Trophoblast cell (in vitro differentiated cells and primary cell): Measurements from ENCODE around the gene SLC29A3.

Experiments used
- DNase-seq, 2 donors: peaks; one replicate each; pipeline ENCODE4 v3.0.0-alpha.2; 2016
- H2AFZ ChIP-seq: 2 replicates; pipeline ENCODE4 v1.6.1; 2013; ENCODE audit warnings: low read length, moderate library complexity, mild to moderate bottlenecking; ENCODE audit not compliant: insufficient read depth, poor library complexity
- H2AK5ac ChIP-seq: 2 replicates; pipeline ENCODE4 v1.6.1; 2013; ENCODE audit warnings: mild to moderate bottlenecking, low read length
- H2BK120ac ChIP-seq: 2 replicates; pipeline ENCODE4 v1.6.1; 2013; ENCODE audit warnings: low read length, mild to moderate bottlenecking, moderate library complexity; ENCODE audit not compliant: insufficient read depth, poor library complexity
- H2BK12ac ChIP-seq: 2 replicates; pipeline ENCODE4 v1.6.1; 2013; ENCODE audit warnings: mild to moderate bottlenecking, low read length, moderate library complexity
- H2BK5ac ChIP-seq: 2 replicates; pipeline ENCODE4 v1.6.1; 2013; ENCODE audit warnings: low read length, low read depth, moderate library complexity, mild to moderate bottlenecking; ENCODE audit not compliant: poor library complexity
- H3K14ac ChIP-seq: 2 replicates; pipeline ENCODE4 v1.6.1; 2013; ENCODE audit warnings: mild to moderate bottlenecking, low read length
- H3K18ac ChIP-seq: 2 replicates; pipeline ENCODE4 v1.6.1; 2013; ENCODE audit warnings: mild to moderate bottlenecking, low read length
- H3K23ac ChIP-seq: 2 replicates; pipeline ENCODE4 v1.6.1; 2013; ENCODE audit warnings: low read length
- H3K27ac ChIP-seq: 2 replicates; pipeline ENCODE4 v1.5.1; 2013; ENCODE audit warnings: low read depth, mild to moderate bottlenecking, inconsistent platforms, low read length, moderate library complexity
- H3K27me3 ChIP-seq: 2 replicates; pipeline ENCODE4 v1.6.1; 2013; ENCODE audit warnings: inconsistent platforms, mild to moderate bottlenecking, low read length, moderate library complexity; ENCODE audit not compliant: insufficient read depth
- H3K36me3 ChIP-seq, 2 experiments: 1 replicate in 1 of 2; 2 replicates in 1 of 2; pipeline ENCODE4 v1.6.1; 2013; ENCODE audit warnings: low read length in 2 of 2, mild to moderate bottlenecking in 2 of 2, moderate library complexity in 1 of 2; ENCODE audit not compliant: insufficient read depth in 2 of 2, control insufficient read depth in 1 of 2
- H3K4ac ChIP-seq: 2 replicates; pipeline ENCODE4 v1.6.1; 2013; ENCODE audit warnings: low read depth, mild to moderate bottlenecking, low read length, moderate library complexity
- H3K4me1 ChIP-seq, 2 experiments: 1 replicate in 1 of 2; 2 replicates in 1 of 2; pipeline ENCODE4 v1.6.1; 2013; ENCODE audit warnings: low read length in 2 of 2, mild to moderate bottlenecking in 2 of 2, moderate library complexity in 1 of 2; ENCODE audit not compliant: insufficient read depth in 2 of 2, control insufficient read depth in 1 of 2
- H3K4me2 ChIP-seq: 2 replicates; pipeline ENCODE4 v1.6.1; 2013; ENCODE audit warnings: inconsistent platforms, mild to moderate bottlenecking, low read length, moderate library complexity
- H3K4me3 ChIP-seq: 2 replicates; pipeline ENCODE4 v1.5.1; 2013; ENCODE audit warnings: mild to moderate bottlenecking, low read depth, low read length, inconsistent platforms
- H3K79me1 ChIP-seq: one replicate; pipeline ENCODE4 v1.6.1; 2013; ENCODE audit warnings: low read length
- H3K79me2 ChIP-seq: 2 replicates; pipeline ENCODE4 v1.6.1; 2013; ENCODE audit warnings: low read length, mild to moderate bottlenecking; ENCODE audit not compliant: control insufficient read depth, insufficient read depth, poor library complexity
- H3K9ac ChIP-seq: 2 replicates; pipeline ENCODE4 v1.6.1; 2013; ENCODE audit warnings: mild to moderate bottlenecking, low read length
- H3K9me3 ChIP-seq: 2 replicates; pipeline ENCODE4 v1.6.1; 2013; ENCODE audit warnings: low read depth, mild to moderate bottlenecking, control low read depth, inconsistent platforms, low read length; ENCODE audit not compliant: insufficient read depth
- H4K12ac ChIP-seq: 2 replicates; pipeline ENCODE4 v1.6.1; 2013; ENCODE audit warnings: low read depth, mild to moderate bottlenecking, low read length, moderate library complexity
- H4K8ac ChIP-seq: 2 replicates; pipeline ENCODE4 v1.6.1; 2013; ENCODE audit warnings: low read depth, mild to moderate bottlenecking, low read length, moderate library complexity
- H4K91ac ChIP-seq: one replicate; pipeline ENCODE4 v1.6.1; 2013; ENCODE audit warnings: low read depth, mild to moderate bottlenecking, low read length, moderate library complexity
- WGBS: extraction: QIAGEN DNeasy Blood & Tissue Kit; methylation state at CpG from one replicate; pipeline ENCODE4 v1.1.7; 2013; ENCODE audit warnings: missing lambda C conversion rate; ENCODE audit not compliant: insufficient read length, insufficient coverage; ENCODE audit errors: extremely low coverage; 5-methylcytosine and 5-hydroxymethylcytosine counted together

The SLC29A3 gene

DNA sequence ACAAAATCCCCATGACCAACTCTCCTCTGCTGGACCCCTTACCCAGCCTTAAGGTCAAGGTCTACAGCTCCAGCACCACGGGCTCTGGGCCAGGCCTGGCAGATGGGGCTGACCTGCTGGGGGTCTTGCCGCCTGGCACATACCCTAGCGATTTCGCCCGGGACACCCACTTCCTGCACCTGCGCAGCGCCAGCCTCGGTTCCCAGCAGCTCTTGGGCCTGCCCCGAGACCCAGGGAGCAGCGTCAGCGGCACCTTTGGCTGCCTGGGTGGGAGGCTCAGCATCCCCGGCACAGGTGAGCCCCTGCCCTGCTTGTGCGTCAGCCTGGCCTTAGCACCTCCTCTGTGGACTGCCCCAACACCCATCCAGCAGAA, 27.5 kb upstream of the SLC29A3 start:
- Histone ChIP-seq H2BK5ac (no peak overlapping the region), H3K18ac (no peak overlapping the region), H3K27ac (no peak overlapping the region), H3K36me3 (peaks cover 93 to 95% of the 10 kb centered on the region in 2 experiments), H3K9ac (no peak overlapping the region), H3K79me1 (no peaks in the 10 kb centered on the region), H2AFZ (no peak overlapping the region), H3K9me3 (peaks cover 2% of the 10 kb centered on the region), H4K8ac (no peak overlapping the region), H3K4ac (no peak overlapping the region), H4K12ac (no peak overlapping the region), H3K4me3 (no peak overlapping the region), H3K14ac (no peak overlapping the region), H3K23ac (no peak overlapping the region), H3K4me1 (no peaks in the 10 kb centered on the region), H2BK120ac (no peak overlapping the region), H3K79me2 (no peaks in the 10 kb centered on the region), H3K4me2 (no peak overlapping the region), H2AK5ac (no peak overlapping the region), H3K27me3 (no peaks in the 10 kb centered on the region), H4K91ac (no peak overlapping the region), H2BK12ac (no peak overlapping the region)
- no peak for DNase-seq
- WGBS: no CpG with 5 or more reads among the region's 13 CpGs

DNA sequence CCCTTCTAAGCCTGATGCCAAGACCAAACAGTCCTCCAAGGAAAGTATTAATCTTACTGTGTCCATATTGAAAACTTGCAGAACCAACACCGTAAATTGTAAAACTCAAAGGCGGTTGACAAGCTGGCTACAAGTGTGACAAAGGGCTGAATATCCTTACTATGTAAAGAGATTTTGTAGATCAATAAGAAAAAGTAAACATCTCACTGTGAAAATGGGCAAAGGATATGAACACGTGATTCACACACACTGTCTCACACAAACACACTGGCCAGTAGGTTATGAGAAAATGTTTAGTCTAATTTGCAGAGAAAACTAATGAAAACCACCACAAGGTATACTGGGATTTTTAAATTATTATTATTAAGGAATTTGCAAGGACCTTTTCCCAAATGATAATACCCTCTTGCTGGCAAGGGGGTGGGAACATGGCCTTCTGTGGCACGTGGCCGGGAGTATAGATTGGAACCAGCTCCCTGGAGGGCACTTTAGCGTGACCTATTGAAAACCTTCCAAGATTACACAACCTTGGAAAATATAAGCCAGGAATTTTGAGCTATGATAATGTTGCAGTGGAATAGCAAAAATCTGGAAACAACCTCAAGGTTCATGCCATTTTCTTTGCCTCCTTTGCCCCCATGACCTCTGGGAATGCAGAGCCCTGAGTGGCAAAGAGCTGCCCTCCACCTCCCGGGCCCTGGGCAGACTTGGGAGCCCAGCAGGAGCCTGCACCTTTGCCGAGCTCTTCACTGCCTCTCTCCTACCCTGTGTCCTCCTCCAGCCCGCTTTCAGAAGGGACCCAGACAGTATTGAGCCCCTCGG, 26.2 kb upstream of the SLC29A3 start:
- Histone ChIP-seq H3K23ac (no peak overlapping the region), H3K36me3 (peaks cover 91 to 95% of the 10 kb centered on the region in 2 experiments), H4K12ac (no peak overlapping the region), H3K27ac (no peak overlapping the region), H2AK5ac (no peak overlapping the region), H3K4me2 (no peak overlapping the region), H4K8ac (no peak overlapping the region), H3K9me3 (peaks cover 2% of the 10 kb centered on the region), H3K79me1 (no peaks in the 10 kb centered on the region), H3K27me3 (no peaks in the 10 kb centered on the region), H3K4ac (no peak overlapping the region), H3K79me2 (no peaks in the 10 kb centered on the region), H3K4me1 (no peaks in the 10 kb centered on the region), H2BK12ac (no peak overlapping the region), H3K4me3 (no peak overlapping the region), H2BK120ac (no peak overlapping the region), H2BK5ac (no peak overlapping the region), H3K14ac (no peak overlapping the region), H3K9ac (no peak overlapping the region), H3K18ac (no peak overlapping the region), H2AFZ (no peak overlapping the region), H4K91ac (no peak overlapping the region)
- no CpG with 5 or more reads among the region's 10 CpGs for WGBS
- DNase-seq: peak; percentile 16 to 79

- no peak overlapping the region for H2BK5ac ChIP-seq
- no peak overlapping the region for H3K4me2 ChIP-seq
- H3K18ac ChIP-seq: no peak overlapping the region
- no CpG with 5 or more reads among the region's 19 CpGs for WGBS
- no peak overlapping the region for H4K8ac ChIP-seq
- H2BK12ac ChIP-seq: no peak overlapping the region
- no peak overlapping the region for H4K91ac ChIP-seq
- no peak overlapping the region for H3K23ac ChIP-seq
- H3K9ac ChIP-seq: no peak overlapping the region
- H3K27ac ChIP-seq: no peak overlapping the region
- no peaks in the 10 kb centered on the region for H3K79me2 ChIP-seq
- peak; percentile 88 to 90 for DNase-seq
- no peak overlapping the region for H3K14ac ChIP-seq
- H2AFZ ChIP-seq: no peak overlapping the region
- H3K4me3 ChIP-seq: no peak overlapping the region
- H3K36me3 ChIP-seq: peaks cover 89 to 94% of the 10 kb centered on the region in 2 experiments
- H3K4me1 ChIP-seq: no peaks in the 10 kb centered on the region
- no peak overlapping the region for H3K4ac ChIP-seq
- H3K27me3 ChIP-seq: no peaks in the 10 kb centered on the region
- no peaks in the 10 kb centered on the region for H3K79me1 ChIP-seq
- no peak overlapping the region for H2BK120ac ChIP-seq
- H3K9me3 ChIP-seq: peaks cover 2% of the 10 kb centered on the region
- no peak overlapping the region for H2AK5ac ChIP-seq
- no peak overlapping the region for H4K12ac ChIP-seq
Measured at GRCh38 chr10:71293446-71294084, 25.5 kb upstream of the SLC29A3 start.

- no peaks in the 10 kb centered on the region for H3K79me2 ChIP-seq
- H3K4me1 ChIP-seq: no peaks in the 10 kb centered on the region
- H3K9me3 ChIP-seq: peaks cover 2% of the 10 kb centered on the region
- H2BK120ac ChIP-seq: no peak overlapping the region
- H3K27me3 ChIP-seq: no peaks in the 10 kb centered on the region
- no peak overlapping the region for H3K4me3 ChIP-seq
- no peak overlapping the region for H3K4ac ChIP-seq
- no CpG with 5 or more reads among the region's 6 CpGs for WGBS
- no peak overlapping the region for H3K18ac ChIP-seq
- DNase-seq: peak; percentile 84 to 91
- H3K79me1 ChIP-seq: no peaks in the 10 kb centered on the region
- no peak overlapping the region for H3K27ac ChIP-seq
- H2AFZ ChIP-seq: no peak overlapping the region
- no peak overlapping the region for H3K23ac ChIP-seq
- H3K36me3 ChIP-seq: peaks cover 90 to 94% of the 10 kb centered on the region in 2 experiments
- H3K14ac ChIP-seq: no peak overlapping the region
- H4K91ac ChIP-seq: no peak overlapping the region
- H3K9ac ChIP-seq: no peak overlapping the region
- H2AK5ac ChIP-seq: no peak overlapping the region
- no peak overlapping the region for H2BK5ac ChIP-seq
- no peak overlapping the region for H4K8ac ChIP-seq
- no peak overlapping the region for H2BK12ac ChIP-seq
- no peak overlapping the region for H3K4me2 ChIP-seq
- H4K12ac ChIP-seq: no peak overlapping the region
Measured at GRCh38 chr10:71294091-71294561, 24.9 kb upstream of the SLC29A3 start.
